Bone marrow (tissue), 2 donors: ENCODE data around the gene PRKAB1.

Experiments
- DNase-seq, 2 donors: peaks; one replicate each; lab custom pipeline; 2025; lab: John Stamatoyannopoulos, UW

Gene PRKAB1

DNA sequence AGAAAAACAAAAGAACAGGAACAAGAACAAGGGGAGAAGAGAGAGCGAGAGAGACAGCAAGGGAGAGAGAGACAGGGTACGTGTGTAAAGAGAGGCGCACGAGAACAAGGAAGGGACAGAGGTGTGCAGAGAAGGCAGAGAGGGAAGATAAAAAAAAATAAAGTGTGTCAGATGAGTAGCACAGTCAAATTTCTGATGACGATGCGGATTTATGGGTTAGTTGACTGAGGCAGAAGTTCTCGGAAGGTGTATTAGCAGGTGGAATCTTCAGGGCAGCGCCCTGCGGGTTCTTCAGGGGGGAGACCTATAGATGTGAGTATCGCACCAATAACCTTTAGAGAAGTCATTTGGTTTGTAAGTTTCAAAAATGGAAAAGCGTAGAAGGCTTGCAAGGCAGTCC is 44.8 kb downstream of the PRKAB1 start:
- no peak for DNase-seq

DNA sequence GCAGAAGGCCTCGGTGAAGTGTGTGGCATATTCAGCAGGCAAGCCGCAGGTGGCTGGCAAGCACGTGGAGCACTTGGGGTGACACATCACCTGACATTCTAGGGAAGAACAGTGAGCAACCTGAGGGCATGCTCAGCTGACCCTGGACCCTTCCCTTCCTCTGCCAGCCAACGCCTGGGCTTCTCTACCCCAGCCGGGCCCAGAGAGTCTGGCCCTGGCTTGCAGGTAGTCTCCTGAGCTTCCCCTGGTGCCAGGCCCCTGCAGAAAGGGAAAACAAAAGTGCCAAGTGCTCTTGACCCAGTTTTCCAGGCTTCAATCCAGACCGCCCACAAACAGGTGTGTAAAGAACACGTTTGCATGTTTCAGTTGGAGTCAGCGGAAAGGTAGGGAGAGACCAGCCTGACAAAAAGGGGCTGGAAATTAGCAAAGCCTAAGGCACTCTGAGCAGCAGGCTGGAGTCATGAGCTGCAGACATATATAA is 45.7 kb downstream of the PRKAB1 start:
- DNase-seq: no peak

DNA sequence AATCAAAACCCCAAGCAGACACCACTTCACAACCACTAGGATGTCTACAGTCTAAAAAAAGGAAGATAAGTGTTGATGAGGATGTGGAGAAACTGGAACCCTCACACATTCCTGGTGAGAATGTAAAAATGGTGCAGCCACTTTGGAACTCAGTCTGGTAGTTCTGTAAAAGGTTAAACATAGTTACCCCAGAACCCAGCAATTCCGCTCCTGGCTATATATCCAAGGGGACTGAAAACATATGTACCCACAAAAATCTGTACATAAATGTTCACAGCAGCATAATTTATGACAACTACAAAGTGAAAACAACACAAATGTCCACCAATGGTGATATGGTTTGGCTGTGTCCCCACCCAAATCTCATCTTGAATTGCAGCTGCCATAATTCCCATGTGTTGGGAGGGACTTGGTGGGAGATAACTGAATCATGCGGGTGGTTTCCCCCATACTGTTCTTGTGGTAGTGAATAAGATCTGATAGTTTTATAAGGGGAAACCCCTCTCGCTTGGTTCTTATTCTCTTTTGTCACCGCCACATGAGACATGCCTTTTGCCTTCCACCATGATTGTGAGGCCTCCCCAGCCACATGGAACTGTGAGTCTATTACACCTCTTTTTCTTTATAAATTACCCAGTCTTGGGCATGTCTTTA is 46.8 kb downstream of the PRKAB1 start:
- no peak for DNase-seq

DNA sequence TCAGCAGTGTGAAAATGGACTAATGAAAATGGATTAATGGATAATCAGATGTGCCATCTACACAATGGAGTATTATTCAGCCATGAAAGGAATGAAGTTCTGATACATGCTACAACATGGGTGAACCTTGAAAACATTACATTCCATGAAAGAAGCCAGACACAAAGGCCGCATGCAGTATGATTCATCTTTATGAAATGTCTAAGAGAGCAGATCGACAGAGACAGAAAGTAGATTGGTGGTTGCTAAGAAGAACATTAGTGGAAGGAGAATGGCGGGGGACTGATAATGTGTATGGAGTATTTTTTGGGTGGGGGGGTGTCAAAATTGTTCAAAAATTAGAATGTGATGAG is 47.3 kb downstream of the PRKAB1 start:
- no peak for DNase-seq

DNA sequence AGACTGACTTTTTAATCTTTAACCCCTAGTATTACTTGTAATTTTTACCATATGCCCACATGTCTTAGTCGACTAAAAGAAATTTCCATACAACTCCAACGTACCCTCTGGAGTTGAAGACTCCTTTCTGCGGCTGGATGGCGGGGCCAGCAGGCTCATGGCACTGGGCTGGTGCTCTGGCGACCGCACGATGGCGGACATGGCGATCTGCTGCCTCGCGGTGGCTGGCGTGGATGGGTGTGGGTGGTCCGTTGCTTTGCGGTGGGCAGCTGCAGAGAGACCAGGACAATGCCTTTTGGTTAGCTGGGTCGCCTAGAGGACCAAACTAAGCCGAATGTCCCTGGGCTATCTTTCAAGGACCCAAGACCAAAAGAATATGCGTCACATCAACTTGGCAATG is 50.2 kb downstream of the PRKAB1 start:
- no peak for DNase-seq

DNA sequence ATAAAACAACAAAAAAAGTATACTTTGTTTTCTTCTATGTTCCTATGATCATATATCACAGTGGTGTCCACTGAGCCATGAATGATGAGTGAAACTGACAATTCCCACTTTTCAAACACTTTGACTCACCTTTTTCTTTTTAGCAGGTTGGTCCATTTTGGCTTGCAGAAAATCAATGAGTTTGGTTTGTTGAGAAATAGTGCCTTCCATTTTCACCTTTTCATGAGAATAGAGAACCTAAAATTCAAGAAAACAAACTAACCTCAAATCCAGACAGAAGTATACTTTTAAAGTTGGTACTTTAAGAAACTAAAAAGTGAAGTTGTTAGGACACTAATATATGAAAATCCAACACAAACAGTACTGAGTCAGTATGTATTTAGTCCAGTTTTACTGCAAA is 52.4 kb downstream of the PRKAB1 start:
- DNase-seq: no peak

DNA sequence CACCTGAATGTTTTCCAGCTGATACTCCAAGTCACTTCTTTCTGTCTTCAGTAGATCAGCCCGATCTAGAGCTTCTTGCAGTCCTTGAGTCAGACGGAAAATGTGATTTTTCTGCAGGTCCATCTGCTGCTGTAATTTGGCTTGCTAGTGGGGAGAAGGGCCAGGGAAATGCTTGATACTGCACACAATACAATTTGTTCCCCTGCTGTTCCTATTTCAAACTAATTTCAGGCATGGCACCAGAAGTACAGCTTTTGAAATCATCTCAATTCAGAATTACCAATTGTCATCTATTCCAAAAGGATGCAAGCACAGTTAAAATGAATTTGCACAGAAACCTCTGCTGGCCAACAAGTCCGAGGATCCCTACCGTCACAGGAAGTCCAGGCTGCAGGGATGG is 53.4 kb downstream of the PRKAB1 start:
- no peak for DNase-seq

DNA sequence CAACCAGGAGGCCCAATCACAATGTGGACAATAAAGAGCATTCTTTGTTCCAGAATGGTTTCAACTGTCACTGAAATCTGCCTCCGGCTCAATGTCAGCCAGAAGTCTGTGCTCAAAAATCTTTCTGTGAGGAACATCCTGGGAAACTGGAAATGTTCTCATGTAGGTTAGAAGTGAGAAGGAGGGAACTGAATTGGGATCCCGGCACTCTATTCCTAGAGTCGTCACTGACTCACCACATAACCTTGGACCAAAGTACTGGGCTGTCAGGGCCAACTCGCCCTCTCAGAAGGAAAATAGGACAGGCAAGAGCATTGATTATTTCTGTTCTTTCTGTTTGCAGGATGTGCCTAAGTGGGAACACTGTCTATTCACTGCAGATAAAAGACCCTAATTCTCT is 57.6 kb downstream of the PRKAB1 start:
- DNase-seq: no peak

DNA sequence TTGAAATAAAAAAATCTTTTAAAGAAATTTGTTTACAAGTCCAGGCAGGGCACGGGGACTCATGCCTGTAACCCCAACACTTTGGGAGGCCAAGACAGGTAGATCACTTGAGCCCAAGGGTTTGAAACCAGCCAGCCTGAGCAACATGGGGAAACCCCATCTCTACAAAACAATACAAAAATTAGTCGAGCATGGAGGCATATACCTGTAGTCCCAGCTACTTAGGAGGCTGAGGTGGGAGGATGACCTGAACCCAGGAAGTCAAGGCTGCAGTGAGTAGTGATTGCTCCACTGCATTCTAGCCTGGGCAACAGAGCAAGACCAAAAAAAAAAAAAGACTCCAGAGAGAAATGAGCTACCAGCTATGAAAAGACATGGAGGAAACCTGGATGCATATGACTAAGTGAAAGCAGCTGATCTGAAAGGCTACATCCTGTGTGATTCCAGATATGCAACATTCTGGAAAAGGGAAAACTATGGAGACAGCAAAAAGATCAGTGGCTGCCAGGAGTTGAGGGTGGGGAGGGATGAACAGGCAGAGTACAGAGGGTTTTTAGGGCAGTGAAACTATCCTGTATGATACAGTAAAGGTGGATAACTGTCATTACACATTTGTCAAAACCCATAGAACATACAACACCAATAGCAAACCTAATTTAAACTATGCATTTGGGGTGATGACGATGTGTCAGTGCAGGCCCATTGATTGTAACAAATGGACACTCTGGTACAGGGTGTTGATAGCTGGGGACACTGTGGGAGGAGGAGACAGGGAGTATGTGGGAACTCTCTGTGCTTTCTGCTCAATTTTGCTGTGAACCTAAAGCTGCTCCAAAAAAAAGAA is 59.9 kb downstream of the PRKAB1 start:
- no peak for DNase-seq

DNA sequence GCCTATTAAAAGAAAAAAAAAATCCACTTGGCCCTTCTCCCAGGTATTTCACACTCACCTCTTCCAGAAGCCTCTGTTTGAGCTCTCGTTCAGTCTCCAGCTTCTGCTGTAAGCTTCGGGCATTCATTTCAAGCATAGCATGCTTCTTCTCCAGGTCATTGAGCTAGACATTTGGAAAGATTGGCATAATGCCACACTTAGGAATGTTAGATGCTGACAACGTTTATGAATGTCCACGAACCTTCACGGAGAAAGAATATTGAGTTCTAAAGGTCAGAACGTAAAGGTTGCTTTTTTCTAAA is 60.5 kb downstream of the PRKAB1 start:
- no peak for DNase-seq

DNA sequence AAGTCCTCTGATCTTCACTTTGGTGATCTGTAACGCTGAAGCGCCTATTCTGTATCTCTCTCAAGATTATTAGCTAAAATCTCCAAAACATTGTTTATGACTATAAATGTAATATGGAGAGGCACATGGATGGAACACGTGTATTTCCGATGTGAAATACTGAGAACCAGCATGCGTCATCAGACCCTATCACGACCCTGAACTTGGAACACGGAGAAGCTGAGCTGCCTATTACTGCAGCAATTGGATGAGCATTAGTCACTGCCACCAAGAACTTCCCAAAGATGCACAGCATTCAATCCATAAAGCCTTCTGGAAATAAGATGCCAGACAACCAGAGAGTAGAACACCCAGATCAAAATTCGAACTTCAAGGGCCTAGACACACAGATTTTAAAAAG is 61.9 kb downstream of the PRKAB1 start:
- DNase-seq: no peak

DNA sequence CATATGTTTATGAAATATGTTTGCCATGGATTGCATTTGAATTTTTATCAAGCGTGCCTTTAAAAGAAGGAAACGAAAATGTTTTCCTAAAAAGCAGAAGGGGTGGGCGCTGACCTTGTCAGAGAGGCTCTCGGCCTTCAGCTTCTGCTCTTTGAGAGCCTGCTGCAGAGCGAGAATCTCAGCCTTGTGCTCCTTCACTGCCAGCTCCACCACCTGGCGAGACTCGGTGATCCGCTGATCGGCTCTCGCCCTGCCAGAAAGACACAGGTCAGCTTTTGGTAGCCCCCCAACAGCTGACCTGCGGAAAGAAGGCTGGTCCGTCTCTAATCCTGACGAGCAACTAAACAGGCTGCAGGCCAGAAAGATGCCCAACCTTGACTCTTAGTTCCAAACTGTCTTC is 62.4 kb downstream of the PRKAB1 start:
- no peak for DNase-seq
